NCI-H748 (cell line): ENCODE data around the gene MAMDC4.

Experiments used
- DNase-seq: peaks from one replicate; lab custom pipeline; 2025; ENCODE audit not compliant: unreplicated experiment; lab: John Stamatoyannopoulos, UW

MAMDC4 gene

GRCh38 chr9:136849038-136849959, 2.8 kb upstream of the MAMDC4 start, which contains the start of gene PHPT1:
Gene PHPT1, plus strand, starts transcription at chr9:136849409. Its CDS starts 22 bp downstream, at chr9:136849431.
- peak; percentile 99 for DNase-seq

GRCh38 chr9:136849960-136850865, 1.9 kb upstream of the MAMDC4 start:
- no peak for DNase-seq

GRCh38 chr9:136850866-136851775, 1.0 kb upstream of the MAMDC4 start:
- DNase-seq = no peak

- DNase-seq = no peak
These were observed 784 bp downstream of the MAMDC4 start for GRCh38 chr9:136852664-136853595.

GRCh38 chr9:136853596-136854112, 1.5 kb downstream of the MAMDC4 start:
- DNase-seq = no peak

- DNase-seq = no peak
These were observed 2.1 kb downstream of the MAMDC4 start for GRCh38 chr9:136854113-136854841.

GRCh38 chr9:136854842-136855460, 2.8 kb downstream of the MAMDC4 start:
- DNase-seq = no peak

GRCh38 chr9:136855461-136856078, 3.4 kb downstream of the MAMDC4 start:
- DNase-seq = no peak

GRCh38 chr9:136856079-136856476, 3.9 kb downstream of the MAMDC4 start:
- DNase-seq = no peak

GRCh38 chr9:136856541-136857141, 4.5 kb downstream of the MAMDC4 start:
- no peak for DNase-seq

GRCh38 chr9:136857166-136857565, 5.0 kb downstream of the MAMDC4 start:
- DNase-seq = no peak

GRCh38 chr9:136857581-136858412, 5.7 kb downstream of the MAMDC4 start:
- DNase-seq = no peak

- DNase-seq = no peak
These were observed 6.3 kb downstream of the MAMDC4 start for GRCh38 chr9:136858452-136858843.

GRCh38 chr9:136858844-136859757, 7.0 kb downstream of the MAMDC4 start:
- DNase-seq = no peak

GRCh38 chr9:136860529-136860928, 8.4 kb downstream of the MAMDC4 start:
- DNase-seq = no peak
